HG03108 (cell line): ENCODE data around the gene PTP4A1.

Source experiments
- ATAC-seq: cut with Tn5 transposase; IDR thresholded peaks from one replicate; pipeline ENCODE4 v1.9.1; 2021; ENCODE audit warnings: moderate library complexity; ENCODE audit not compliant: unreplicated experiment

PTP4A1 gene

GRCh38 chr6:63554782-63555181 lies 17.5 kb upstream of the PTP4A1 start:
- ATAC-seq: no peak

GRCh38 chr6:63556369-63556768 lies 15.9 kb upstream of the PTP4A1 start:
- no peak for ATAC-seq

GRCh38 chr6:63558278-63558677 lies 14.0 kb upstream of the PTP4A1 start:
- ATAC-seq: peak; percentile 45

- no peak for ATAC-seq
Measured at GRCh38 chr6:63560801-63561287, 11.4 kb upstream of the PTP4A1 start.

- ATAC-seq: no peak
Measured at GRCh38 chr6:63561288-63561687, 11.0 kb upstream of the PTP4A1 start.

GRCh38 chr6:63563235-63563634 lies 9.0 kb upstream of the PTP4A1 start:
- no peak for ATAC-seq

- ATAC-seq: no peak
Measured at GRCh38 chr6:63565058-63565726, 7.1 kb upstream of the PTP4A1 start.

GRCh38 chr6:63565727-63566596 lies 6.3 kb upstream of the PTP4A1 start:
- ATAC-seq: no peak

- no peak for ATAC-seq
Measured at GRCh38 chr6:63567966-63568365, 4.3 kb upstream of the PTP4A1 start.

- peak; percentile 1 for ATAC-seq
Measured at GRCh38 chr6:63571361-63572043, 778 bp upstream of the PTP4A1 start.

GRCh38 chr6:63572747-63573075 lies 431 bp downstream of the PTP4A1 start:
- no peak for ATAC-seq

GRCh38 chr6:63573076-63573898 lies 1.0 kb downstream of the PTP4A1 start:
- peak; percentile 42 for ATAC-seq

- ATAC-seq: no peak
Measured at GRCh38 chr6:63573899-63574553, 1.7 kb downstream of the PTP4A1 start.

GRCh38 chr6:63574554-63574900 lies 2.2 kb downstream of the PTP4A1 start:
- ATAC-seq: no peak

GRCh38 chr6:63576147-63576772 lies 4.0 kb downstream of the PTP4A1 start:
- no peak for ATAC-seq

GRCh38 chr6:63576985-63577712 lies 4.9 kb downstream of the PTP4A1 start:
- ATAC-seq: no peak

GRCh38 chr6:63578757-63579156 lies 6.5 kb downstream of the PTP4A1 start:
- no peak for ATAC-seq

GRCh38 chr6:63579937-63580703 lies 7.8 kb downstream of the PTP4A1 start:
- ATAC-seq: no peak

GRCh38 chr6:63580704-63580961 lies 8.4 kb downstream of the PTP4A1 start:
- no peak for ATAC-seq
